PC-3 (cell line): Measurements from ENCODE around the gene CA9. TPM values are rescaled to one million over a fixed set of nuclear protein-coding genes. Genes with fewer than 3 reads are reported as not detected.

ENCODE experiments used
- ATAC-seq: fragments of 200-7000 bp; cut with Tn5 transposase; 2 replicates; pipeline ENCODE4 v1.9.1; 2020; ENCODE audit warnings: mild to moderate bottlenecking, moderate library complexity
- BruUV-seq: library from RNA; stranded (reverse); fragments of 400-500 nt; replicated peaks from 2 replicates; lab custom pipeline; 2021; lab: Mats Ljungman, UMichigan
- CTCF ChIA-PET: fragments of 300-600 bp; sonication (Branson Sonifier 250); formaldehyde crosslinking; loops from one replicate; lab custom pipeline; 2022; ENCODE audit warnings: antibody characterized with exemption; lab: Charles Lee
- POLR2A ChIA-PET: fragments of 300-600 bp; sonication (Branson Sonifier 250); formaldehyde crosslinking; loops from one replicate; lab custom pipeline; 2022; ENCODE audit warnings: antibody characterized with exemption; ENCODE audit not compliant: unreplicated experiment; lab: Charles Lee
- DNase-seq: peaks from one replicate; pipeline ENCODE4 v3.0.0-alpha.2; 2015
- H2AFZ ChIP-seq: fragments of 300-600 bp; sonication (generic); 2 replicates; pipeline ENCODE4 v1.6.0; 2016; ENCODE audit warnings: antibody characterized with exemption, low read length
- H3F3A ChIP-seq: fragments of 300-600 bp; sonication (generic); one replicate; pipeline ENCODE4 v1.6.0; 2017; ENCODE audit warnings: antibody characterized with exemption, low read length, control low read depth, mild to moderate bottlenecking; ENCODE audit not compliant: unreplicated experiment
- H3K27ac ChIP-seq: fragments of 300-600 bp; sonication (generic); 2 replicates; pipeline ENCODE4 v1.5.1; 2016; ENCODE audit warnings: mild to moderate bottlenecking, low read length
- H3K27me3 ChIP-seq: fragments of 300-600 bp; sonication (generic); 2 replicates; pipeline ENCODE4 v1.6.1; 2016; ENCODE audit warnings: low read length, mixed read lengths
- H3K36me3 ChIP-seq: fragments of 300-600 bp; sonication (generic); 2 replicates; pipeline ENCODE4 v1.6.1; 2016; ENCODE audit warnings: low read depth, mixed run types, low read length, mixed read lengths
- H3K4me1 ChIP-seq: fragments of 300-600 bp; sonication (generic); 2 replicates; pipeline ENCODE4 v1.5.1; 2016; ENCODE audit warnings: low read length; ENCODE audit not compliant: insufficient read depth
- H3K4me2 ChIP-seq: fragments of 300-600 bp; sonication (generic); 2 replicates; pipeline ENCODE4 v1.6.0; 2016; ENCODE audit warnings: low read length
- H3K4me3 ChIP-seq: fragments of 300-600 bp; sonication (generic); 2 replicates; pipeline ENCODE4 v1.5.1; 2016; ENCODE audit warnings: mild to moderate bottlenecking, low read length, mixed read lengths
- H3K79me2 ChIP-seq: fragments of 300-600 bp; sonication (generic); 2 replicates; pipeline ENCODE4 v1.6.1; 2017; ENCODE audit warnings: low read length, mixed read lengths
- H3K9ac ChIP-seq: fragments of 300-600 bp; sonication (generic); 2 replicates; pipeline ENCODE4 v1.6.0; 2016; ENCODE audit warnings: mild to moderate bottlenecking, low read length
- H3K9me2 ChIP-seq: fragments of 300-600 bp; sonication (generic); replicated peaks from 2 replicates; pipeline ENCODE4 v1.6.1; 2016; ENCODE audit warnings: mixed run types, low read length, mixed read lengths
- H3K9me3 ChIP-seq: fragments of 300-600 bp; sonication (generic); 2 replicates; pipeline ENCODE4 v1.6.1; 2016; ENCODE audit warnings: low read length, mixed read lengths
- H4K20me1 ChIP-seq: fragments of 300-600 bp; sonication (generic); 2 replicates; pipeline ENCODE4 v1.6.1; 2016; ENCODE audit warnings: low read length, mixed read lengths
- EZH2 ChIP-seq: fragments of 300-600 bp; sonication (generic); IDR thresholded peaks from one replicate; pipeline ENCODE4 v1.6.1; 2017; ENCODE audit warnings: antibody characterized with exemption, mild to moderate bottlenecking, low read length; ENCODE audit not compliant: unreplicated experiment
- EZH2phosphoT487 ChIP-seq: fragments of 300-600 bp; sonication (generic); IDR thresholded peaks from 2 replicates; pipeline ENCODE4 v1.6.1; 2018; ENCODE audit warnings: mild to moderate bottlenecking, antibody characterized with exemption, low read length, borderline replicate concordance
- intact Hi-C: fragments of 100-400 bp; cut with micrococcal nuclease; formaldehyde crosslinking; loops from 2 replicates; pipeline ENCODE4 v1.9.0; 2023
- total RNA-seq: library from RNA; depleted of rRNA; stranded (reverse); fragments of >200 nt; gene quantifications from 2 replicates; pipeline ENCODE4 v1.2.3, GENCODE V29; 2014
- TF ChIP-seq, protein P1 (sequence below): fragments of 300-600 bp; sonication (generic); conservative IDR thresholded peaks from 2 replicates; pipeline ENCODE4 v1.5.1; 2017; ENCODE audit warnings: antibody characterized with exemption, low read depth, mild to moderate bottlenecking, low read length

CA9 gene
- total RNA-seq, 1 experiment from 2014 or later = 7.7 TPM

DNA sequence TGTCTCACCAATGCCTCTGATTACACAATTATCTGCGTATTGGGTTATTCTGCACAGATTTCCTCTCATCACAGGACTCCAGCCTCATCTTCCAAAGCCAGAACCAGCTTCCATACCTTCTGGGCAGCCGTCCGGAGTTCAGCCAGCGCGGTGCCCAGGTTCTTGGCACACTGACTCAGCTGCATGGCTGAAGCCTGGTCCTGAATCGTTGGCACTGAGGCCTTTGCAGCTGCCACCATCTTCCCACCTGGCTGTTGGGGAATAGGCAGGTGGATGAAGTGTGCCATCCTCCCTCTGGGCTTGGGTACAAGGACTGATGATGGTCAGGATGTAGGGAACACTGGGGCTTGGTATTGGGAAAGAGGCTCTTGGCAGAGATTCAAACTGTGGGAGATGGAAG, 40.4 kb downstream of the CA9 start:
- Histone ChIP-seq H3K27ac (no peak overlapping the region), H3K79me2 (no peaks in the 10 kb centered on the region), H2AFZ (no peak overlapping the region), H3K9me2 (no peaks in the 10 kb centered on the region), H3K4me2 (no peak overlapping the region), H3K4me1 (no peaks in the 10 kb centered on the region; the same call in 1 of the 2 replicates), H4K20me1 (no peaks in the 10 kb centered on the region), H3K9ac (no peak overlapping the region), H3K9me3 (no peaks in the 10 kb centered on the region), H3F3A (no peaks in the 10 kb centered on the region), H3K4me3 (no peak overlapping the region), H3K36me3 (peaks cover 41% of the 10 kb centered on the region), H3K27me3 (no peaks in the 10 kb centered on the region)
- intact Hi-C loops = no loop called here
- POLR2A ChIA-PET = no interaction called here
- CTCF ChIA-PET = no interaction called here
- DNase-seq (no peak), ATAC-seq (no peak)
- no TSS peak for BruUV-seq
- TF ChIP-seq EZH2phosphoT487 = no peak
- TF ChIP-seq EZH2 = no peak
- TF ChIP-seq, protein P1, sequence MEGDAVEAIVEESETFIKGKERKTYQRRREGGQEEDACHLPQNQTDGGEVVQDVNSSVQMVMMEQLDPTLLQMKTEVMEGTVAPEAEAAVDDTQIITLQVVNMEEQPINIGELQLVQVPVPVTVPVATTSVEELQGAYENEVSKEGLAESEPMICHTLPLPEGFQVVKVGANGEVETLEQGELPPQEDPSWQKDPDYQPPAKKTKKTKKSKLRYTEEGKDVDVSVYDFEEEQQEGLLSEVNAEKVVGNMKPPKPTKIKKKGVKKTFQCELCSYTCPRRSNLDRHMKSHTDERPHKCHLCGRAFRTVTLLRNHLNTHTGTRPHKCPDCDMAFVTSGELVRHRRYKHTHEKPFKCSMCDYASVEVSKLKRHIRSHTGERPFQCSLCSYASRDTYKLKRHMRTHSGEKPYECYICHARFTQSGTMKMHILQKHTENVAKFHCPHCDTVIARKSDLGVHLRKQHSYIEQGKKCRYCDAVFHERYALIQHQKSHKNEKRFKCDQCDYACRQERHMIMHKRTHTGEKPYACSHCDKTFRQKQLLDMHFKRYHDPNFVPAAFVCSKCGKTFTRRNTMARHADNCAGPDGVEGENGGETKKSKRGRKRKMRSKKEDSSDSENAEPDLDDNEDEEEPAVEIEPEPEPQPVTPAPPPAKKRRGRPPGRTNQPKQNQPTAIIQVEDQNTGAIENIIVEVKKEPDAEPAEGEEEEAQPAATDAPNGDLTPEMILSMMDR = no peak

- Histone ChIP-seq H3K36me3 (peaks cover 41% of the 10 kb centered on the region), H3K27me3 (no peaks in the 10 kb centered on the region), H3K4me1 (peaks cover 4% of the 10 kb centered on the region; the same call in 1 of the 2 replicates), H3K9me2 (no peaks in the 10 kb centered on the region), H3K4me2 (no peak overlapping the region), H4K20me1 (no peaks in the 10 kb centered on the region), H3K79me2 (no peaks in the 10 kb centered on the region), H3K9me3 (no peaks in the 10 kb centered on the region), H3K4me3 (no peak overlapping the region), H3F3A (no peaks in the 10 kb centered on the region), H2AFZ (no peak overlapping the region), H3K9ac (no peak overlapping the region), H3K27ac (no peak overlapping the region)
- no peak for DNase-seq
- ChIA-PET CTCF (no interaction called here), POLR2A (no interaction called here)
- intact Hi-C loops = no loop called here
- TF ChIP-seq, protein P1 = no peak
- no peak for TF ChIP-seq EZH2
- no peak for TF ChIP-seq EZH2phosphoT487
- ATAC-seq = no peak
- BruUV-seq = no TSS peak
Observed at GRCh38 chr9:35714579-35715252, 41.0 kb downstream of the CA9 start.

GRCh38 chr9:35716230-35716629, 42.5 kb downstream of the CA9 start:
- ChIA-PET CTCF (interaction anchor here (1.0 kb wide), 1 partner anchor 55 kb away, joined by 8 read pairs; no protein-coding TSS in a partner anchor), POLR2A (no interaction called here)

More at GRCh38 chr9:35716230-35716629, 42.5 kb downstream of the CA9 start:
- peaks cover 46% of the 10 kb centered on the region; the same call in 1 of the 2 replicates for H3K36me3 ChIP-seq
- H2AFZ ChIP-seq = no peak overlapping the region
- no TSS peak for BruUV-seq
- no peak overlapping the region for H3K4me2 ChIP-seq
- no peak overlapping the region for H3K27ac ChIP-seq
- no peak for ATAC-seq
- intact Hi-C loops = no loop called here
- TF ChIP-seq EZH2phosphoT487 = no peak
- no peak for TF ChIP-seq EZH2
- TF ChIP-seq, protein P1 = no peak
- peaks cover 4% of the 10 kb centered on the region; the same call in 1 of the 2 replicates for H3K4me1 ChIP-seq
- H3K79me2 ChIP-seq = no peaks in the 10 kb centered on the region
- no peaks in the 10 kb centered on the region for H3K9me2 ChIP-seq
- H3F3A ChIP-seq = no peaks in the 10 kb centered on the region
- no peaks in the 10 kb centered on the region for H3K9me3 ChIP-seq
- H4K20me1 ChIP-seq = no peaks in the 10 kb centered on the region
- no peaks in the 10 kb centered on the region for H3K27me3 ChIP-seq
- no peak overlapping the region for H3K9ac ChIP-seq
- no peak overlapping the region for H3K4me3 ChIP-seq
- no peak for DNase-seq
